ENCODE data around the gene PLXNA3.
"Not testable (repeated sequence)": the region's sequence is repeated elsewhere in the genome, so short reads cannot be mapped to it uniquely, and the experiment has no call there.

The PLXNA3 gene

GRCh38 chrX:154495472-154495922, 37.4 kb downstream of the PLXNA3 start:
- H3K4me1 ChIP-seq (ENCODE audit: low read length), result no peaks in the 10 kb centered on the region
- H3K79me2 ChIP-seq (ENCODE audit: low read length), result no peaks in the 10 kb centered on the region
- no peaks in the 10 kb centered on the region for H3K9me3 ChIP-seq (replicated peaks; ENCODE audit: insufficient read depth, low read length)
- no peak for DNase-seq
- no peak overlapping the region for H2AFZ ChIP-seq (ENCODE audit: low read length)
- no peak overlapping the region for H3K4me2 ChIP-seq (ENCODE audit: low read depth, low read length)
- H3K4me3 ChIP-seq (ENCODE audit: low read length), result no peak overlapping the region
- no peaks in the 10 kb centered on the region for H3K36me3 ChIP-seq (replicated peaks; ENCODE audit: insufficient read depth, low read length)
- no peak overlapping the region for H3K27ac ChIP-seq (ENCODE audit: low read length)
- H4K20me1 ChIP-seq (ENCODE audit: insufficient read depth, low read length), result no peaks in the 10 kb centered on the region
- no peak overlapping the region for H3K9ac ChIP-seq (ENCODE audit: low read length)
- no peak for TF ChIP-seq CTCF (IDR thresholded peaks at IDR 0.05; ENCODE audit: low read length)
- TF ChIP-seq EZH2 (optimal IDR thresholded peaks at IDR 0.05; ENCODE audit: low read depth, low read length), result no peak
- no peak for TF ChIP-seq EZH2phosphoT487 (IDR thresholded peaks at IDR 0.05; ENCODE audit: low read length)
- peaks cover 3% of the 10 kb centered on the region for H3F3A ChIP-seq (ENCODE audit: insufficient read depth, low read length)
- no peaks in the 10 kb centered on the region for H3K9me2 ChIP-seq (replicated peaks; ENCODE audit: insufficient read depth, low read length)
- no peaks in the 10 kb centered on the region for H3K27me3 ChIP-seq (replicated peaks; ENCODE audit: insufficient read depth, low read length)

GRCh38 chrX:154496591-154497137, 38.6 kb downstream of the PLXNA3 start:
- not testable (repeated sequence) for H3K79me2 ChIP-seq (ENCODE audit: low read length); H3K9me3 ChIP-seq (replicated peaks; ENCODE audit: insufficient read depth, low read length); H3F3A ChIP-seq (ENCODE audit: insufficient read depth, low read length); H2AFZ ChIP-seq (ENCODE audit: low read length); H3K36me3 ChIP-seq (replicated peaks; ENCODE audit: insufficient read depth, low read length); H3K9ac ChIP-seq (ENCODE audit: low read length); H3K27ac ChIP-seq (ENCODE audit: low read length); H3K9me2 ChIP-seq (replicated peaks; ENCODE audit: insufficient read depth, low read length); H4K20me1 ChIP-seq (ENCODE audit: insufficient read depth, low read length); H3K4me2 ChIP-seq (ENCODE audit: low read depth, low read length); H3K4me3 ChIP-seq (ENCODE audit: low read length); DNase-seq; H3K4me1 ChIP-seq (ENCODE audit: low read length); H3K27me3 ChIP-seq (replicated peaks; ENCODE audit: insufficient read depth, low read length)

GRCh38 chrX:154501423-154501822, 43.3 kb downstream of the PLXNA3 start:
- H3F3A ChIP-seq (ENCODE audit: insufficient read depth, low read length); H3K4me3 ChIP-seq (ENCODE audit: low read length); H3K4me1 ChIP-seq (ENCODE audit: low read length); H4K20me1 ChIP-seq (ENCODE audit: insufficient read depth, low read length); H3K27ac ChIP-seq (ENCODE audit: low read length); H3K4me2 ChIP-seq (ENCODE audit: low read depth, low read length); H3K79me2 ChIP-seq (ENCODE audit: low read length); H3K9me2 ChIP-seq (replicated peaks; ENCODE audit: insufficient read depth, low read length); H3K36me3 ChIP-seq (replicated peaks; ENCODE audit: insufficient read depth, low read length); DNase-seq; H3K27me3 ChIP-seq (replicated peaks; ENCODE audit: insufficient read depth, low read length); H3K9me3 ChIP-seq (replicated peaks; ENCODE audit: insufficient read depth, low read length); H3K9ac ChIP-seq (ENCODE audit: low read length); H2AFZ ChIP-seq (ENCODE audit: low read length): not testable (repeated sequence)

- H3K4me1 ChIP-seq (ENCODE audit: low read length), result no peaks in the 10 kb centered on the region
- H3K9me2 ChIP-seq (replicated peaks; ENCODE audit: insufficient read depth, low read length), result no peaks in the 10 kb centered on the region
- no peak overlapping the region for H3K4me3 ChIP-seq (ENCODE audit: low read length)
- no peak for DNase-seq
- no peaks in the 10 kb centered on the region for H3K27me3 ChIP-seq (replicated peaks; ENCODE audit: insufficient read depth, low read length)
- H3K27ac ChIP-seq (ENCODE audit: low read length), result no peak overlapping the region
- H3F3A ChIP-seq (ENCODE audit: insufficient read depth, low read length), result no peaks in the 10 kb centered on the region
- H4K20me1 ChIP-seq (ENCODE audit: insufficient read depth, low read length), result no peaks in the 10 kb centered on the region
- TF ChIP-seq EZH2phosphoT487 (IDR thresholded peaks at IDR 0.05; ENCODE audit: low read length), result no peak
- no peak for TF ChIP-seq CTCF (IDR thresholded peaks at IDR 0.05; ENCODE audit: low read length)
- TF ChIP-seq EZH2 (optimal IDR thresholded peaks at IDR 0.05; ENCODE audit: low read depth, low read length), result no peak
- no peak overlapping the region for H3K9ac ChIP-seq (ENCODE audit: low read length)
- no peak overlapping the region for H3K4me2 ChIP-seq (ENCODE audit: low read depth, low read length)
- no peaks in the 10 kb centered on the region for H3K79me2 ChIP-seq (ENCODE audit: low read length)
- H3K9me3 ChIP-seq (replicated peaks; ENCODE audit: insufficient read depth, low read length), result no peaks in the 10 kb centered on the region
- H3K36me3 ChIP-seq (replicated peaks; ENCODE audit: insufficient read depth, low read length), result no peaks in the 10 kb centered on the region
- no peak overlapping the region for H2AFZ ChIP-seq (ENCODE audit: low read length)
Measured at GRCh38 chrX:154502098-154502497, 44.0 kb downstream of the PLXNA3 start.
